Neural cell (in vitro differentiated cells): ENCODE data around the gene FRK.

ENCODE experiments used
- EZH2 ChIP-seq: fragments of 200-600, 300-800 bp; shearing (Covaris generic), sonication (generic); IDR thresholded peaks from 2 replicates; pipeline ENCODE4 v1.6.1; 2014; ENCODE audit warnings: antibody characterized with exemption, low read length, borderline replicate concordance, mild to moderate bottlenecking; ENCODE audit not compliant: insufficient read depth, poor library complexity, severe bottlenecking
- MXI1 ChIP-seq: fragments of 450-650 bp; conservative IDR thresholded peaks from 2 replicates; pipeline ENCODE4 v1.6.1; 2014; ENCODE audit warnings: antibody characterized with exemption, mild to moderate bottlenecking; ENCODE audit not compliant: poor library complexity, severe bottlenecking
- POLR2AphosphoS5 ChIP-seq: IDR thresholded peaks from 2 replicates; pipeline ENCODE4 v1.6.1; 2012
- RAD21 ChIP-seq: fragments of 450-650 bp; conservative IDR thresholded peaks from 2 replicates; pipeline ENCODE4 v1.6.1; 2014; ENCODE audit warnings: antibody characterized with exemption, mild to moderate bottlenecking, moderate library complexity
- TF ChIP-seq, protein P1 (sequence below): fragments of 450-650 bp; IDR thresholded peaks from 2 replicates; pipeline ENCODE4 v1.5.1; 2014; ENCODE audit warnings: antibody characterized with exemption, mild to moderate bottlenecking, moderate library complexity; ENCODE audit not compliant: poor library complexity, severe bottlenecking

DNA sequence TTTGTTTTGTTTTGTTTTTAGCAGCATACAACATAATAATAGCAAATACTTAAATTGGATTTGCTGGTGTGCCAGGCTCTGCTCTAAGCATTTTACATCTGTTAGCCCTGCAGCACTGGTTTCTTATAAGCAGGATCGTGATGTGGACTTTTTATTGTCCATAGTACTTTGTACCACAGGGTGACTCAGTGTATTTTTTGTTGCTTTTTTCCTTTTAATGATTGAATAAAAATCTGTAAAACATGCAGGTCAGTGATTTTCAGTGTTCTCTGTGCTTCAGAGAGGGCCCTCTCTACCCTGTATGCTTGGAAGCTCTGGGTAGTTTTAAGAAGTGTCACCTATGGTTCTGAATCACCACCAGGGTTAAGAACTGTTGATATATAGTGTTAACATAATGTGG lies 43.9 kb upstream of the FRK start:
- TF ChIP-seq, protein P1, sequence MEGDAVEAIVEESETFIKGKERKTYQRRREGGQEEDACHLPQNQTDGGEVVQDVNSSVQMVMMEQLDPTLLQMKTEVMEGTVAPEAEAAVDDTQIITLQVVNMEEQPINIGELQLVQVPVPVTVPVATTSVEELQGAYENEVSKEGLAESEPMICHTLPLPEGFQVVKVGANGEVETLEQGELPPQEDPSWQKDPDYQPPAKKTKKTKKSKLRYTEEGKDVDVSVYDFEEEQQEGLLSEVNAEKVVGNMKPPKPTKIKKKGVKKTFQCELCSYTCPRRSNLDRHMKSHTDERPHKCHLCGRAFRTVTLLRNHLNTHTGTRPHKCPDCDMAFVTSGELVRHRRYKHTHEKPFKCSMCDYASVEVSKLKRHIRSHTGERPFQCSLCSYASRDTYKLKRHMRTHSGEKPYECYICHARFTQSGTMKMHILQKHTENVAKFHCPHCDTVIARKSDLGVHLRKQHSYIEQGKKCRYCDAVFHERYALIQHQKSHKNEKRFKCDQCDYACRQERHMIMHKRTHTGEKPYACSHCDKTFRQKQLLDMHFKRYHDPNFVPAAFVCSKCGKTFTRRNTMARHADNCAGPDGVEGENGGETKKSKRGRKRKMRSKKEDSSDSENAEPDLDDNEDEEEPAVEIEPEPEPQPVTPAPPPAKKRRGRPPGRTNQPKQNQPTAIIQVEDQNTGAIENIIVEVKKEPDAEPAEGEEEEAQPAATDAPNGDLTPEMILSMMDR, result no peak
- no peak for TF ChIP-seq POLR2AphosphoS5
- TF ChIP-seq RAD21, result no peak
- TF ChIP-seq MXI1, result no peak
- TF ChIP-seq EZH2, result no peak
